ENCODE data around the gene ERAL1. TPM values are rescaled to one million over a fixed set of nuclear protein-coding genes. Genes with fewer than 3 reads are reported as not detected.

Gene ERAL1
- total RNA-seq, 1 experiment from 2014 or later, result 53.7 TPM

DNA sequence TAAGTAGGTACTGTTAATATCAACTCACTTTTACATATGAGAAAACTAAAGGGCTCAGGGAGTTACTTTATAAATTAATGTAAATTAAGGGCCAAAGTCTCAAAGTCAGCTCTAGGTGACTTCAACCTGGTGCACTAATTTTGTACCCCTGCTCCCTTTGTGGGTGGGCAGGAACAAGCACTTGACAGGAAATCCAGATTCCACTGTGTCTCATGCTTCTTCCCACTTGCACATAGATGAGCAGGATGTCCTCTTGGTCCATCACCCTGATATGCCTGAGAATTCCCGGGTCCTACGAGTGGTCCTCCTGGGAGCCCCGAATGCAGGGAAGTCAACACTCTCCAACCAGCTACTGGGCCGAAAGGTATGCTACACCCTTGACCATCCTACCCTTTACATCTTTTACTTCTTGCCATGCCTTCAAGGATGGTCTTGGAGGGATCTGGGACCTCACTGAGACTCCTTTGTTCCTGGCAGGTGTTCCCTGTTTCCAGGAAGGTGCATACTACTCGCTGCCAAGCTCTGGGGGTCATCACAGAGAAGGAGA is 1.3 kb downstream of the ERAL1 start:
- no peaks in the 10 kb centered on the region for H3K4me1 Mint-ChIP-seq (ENCODE audit: insufficient read depth, unreplicated experiment)
- H3K4me3 Mint-ChIP-seq (ENCODE audit: unreplicated experiment), result peak overlapping the region; percentile 90
- peaks cover 45% of the 10 kb centered on the region for H3K36me3 Mint-ChIP-seq (ENCODE audit: insufficient read depth, unreplicated experiment)
- intact Hi-C loops (cut with micrococcal nuclease), result loop anchor here (10.0 kb wide), 1 partner anchor 89 kb away; no protein-coding TSS in a partner anchor
- ChIA-PET POLR2A (interaction anchor here (0.5 to 1.8 kb wide), 9 partner anchors 13 to 328 kb away, joined by 3 to 7 read pairs (median 4); partner anchors contain the start of genes FAM222B and RPL23A), CTCF (interaction anchor here (0.6 to 1.4 kb wide), 5 partner anchors 8 to 92 kb away, joined by 3 to 7 read pairs (median 3); partner anchors contain the start of gene FLOT2)
- BruUV-seq (replicated peaks), result no TSS peak
- DNase-seq (ENCODE audit: unreplicated experiment), result no peak
- H3K9me3 Mint-ChIP-seq (ENCODE audit: unreplicated experiment), result no peaks in the 10 kb centered on the region
- TF ChIP-seq, protein P1, sequence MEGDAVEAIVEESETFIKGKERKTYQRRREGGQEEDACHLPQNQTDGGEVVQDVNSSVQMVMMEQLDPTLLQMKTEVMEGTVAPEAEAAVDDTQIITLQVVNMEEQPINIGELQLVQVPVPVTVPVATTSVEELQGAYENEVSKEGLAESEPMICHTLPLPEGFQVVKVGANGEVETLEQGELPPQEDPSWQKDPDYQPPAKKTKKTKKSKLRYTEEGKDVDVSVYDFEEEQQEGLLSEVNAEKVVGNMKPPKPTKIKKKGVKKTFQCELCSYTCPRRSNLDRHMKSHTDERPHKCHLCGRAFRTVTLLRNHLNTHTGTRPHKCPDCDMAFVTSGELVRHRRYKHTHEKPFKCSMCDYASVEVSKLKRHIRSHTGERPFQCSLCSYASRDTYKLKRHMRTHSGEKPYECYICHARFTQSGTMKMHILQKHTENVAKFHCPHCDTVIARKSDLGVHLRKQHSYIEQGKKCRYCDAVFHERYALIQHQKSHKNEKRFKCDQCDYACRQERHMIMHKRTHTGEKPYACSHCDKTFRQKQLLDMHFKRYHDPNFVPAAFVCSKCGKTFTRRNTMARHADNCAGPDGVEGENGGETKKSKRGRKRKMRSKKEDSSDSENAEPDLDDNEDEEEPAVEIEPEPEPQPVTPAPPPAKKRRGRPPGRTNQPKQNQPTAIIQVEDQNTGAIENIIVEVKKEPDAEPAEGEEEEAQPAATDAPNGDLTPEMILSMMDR (IDR thresholded peaks at IDR 0.05; ENCODE audit: unreplicated experiment), result no peak
- no peaks in the 10 kb centered on the region for H3K27me3 Mint-ChIP-seq (ENCODE audit: insufficient read depth, unreplicated experiment)
- no peak overlapping the region for H3K27ac Mint-ChIP-seq (ENCODE audit: low read depth, unreplicated experiment)

DNA sequence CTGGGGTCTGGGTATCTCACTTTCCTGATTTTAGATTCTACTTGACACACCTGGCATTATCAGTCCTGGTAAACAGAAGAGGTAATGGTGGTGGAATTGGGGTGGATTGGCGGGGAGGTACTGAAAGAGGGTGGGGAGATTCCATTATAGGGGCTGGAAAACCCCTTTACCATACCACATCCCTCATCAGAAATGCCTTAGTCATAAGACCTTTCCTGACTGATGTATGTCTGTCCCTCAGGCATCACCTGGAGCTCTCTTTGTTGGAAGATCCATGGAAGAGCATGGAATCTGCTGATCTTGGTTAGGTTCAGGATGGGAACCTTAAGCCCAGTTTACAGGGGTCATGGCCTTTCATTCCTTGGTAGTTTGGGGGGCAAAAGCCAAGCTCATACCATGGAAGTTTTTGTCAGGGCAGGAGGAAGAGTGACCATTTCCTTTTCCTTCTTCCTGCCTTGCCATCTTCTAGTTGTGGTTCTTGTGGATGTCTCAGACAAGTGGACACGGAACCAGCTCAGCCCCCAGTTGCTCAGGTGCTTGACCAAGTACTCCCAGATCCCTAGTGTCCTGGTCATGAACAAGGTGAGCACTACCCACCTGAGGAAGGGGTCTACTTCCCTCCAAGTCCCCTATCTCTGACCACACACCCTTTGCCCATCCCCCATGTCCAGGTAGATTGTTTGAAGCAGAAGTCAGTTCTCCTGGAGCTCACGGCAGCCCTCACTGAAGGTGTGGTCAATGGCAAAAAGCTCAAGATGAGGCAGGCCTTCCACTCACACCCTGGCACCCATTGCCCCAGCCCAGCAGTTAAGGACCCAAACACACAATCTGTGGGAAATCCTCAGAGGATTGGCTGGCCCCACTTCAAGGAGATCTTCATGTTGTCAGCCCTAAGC is 3.3 kb downstream of the ERAL1 start:
- Mint-ChIP-seq H3K27me3 (ENCODE audit: insufficient read depth, unreplicated experiment) (no peaks in the 10 kb centered on the region), H3K27ac (ENCODE audit: low read depth, unreplicated experiment) (no peak overlapping the region), H3K36me3 (ENCODE audit: insufficient read depth, unreplicated experiment) (peaks cover 51% of the 10 kb centered on the region), H3K4me1 (ENCODE audit: insufficient read depth, unreplicated experiment) (no peaks in the 10 kb centered on the region), H3K4me3 (ENCODE audit: unreplicated experiment) (no peak overlapping the region), H3K9me3 (ENCODE audit: unreplicated experiment) (no peaks in the 10 kb centered on the region)
- ChIA-PET CTCF (interaction anchor here (0.6 to 1.6 kb wide), 2 partner anchors 9 to 95 kb away, joined by 3 to 5 read pairs; no protein-coding TSS in a partner anchor), POLR2A (interaction anchor here (0.6 to 1.8 kb wide), 2 partner anchors 15 to 64 kb away, joined by 3 to 7 read pairs; partner anchors contain the start of gene FAM222B)
- DNase-seq (ENCODE audit: unreplicated experiment), result no peak
- TF ChIP-seq, protein P1 (IDR thresholded peaks at IDR 0.05; ENCODE audit: unreplicated experiment), result no peak
- intact Hi-C loops (cut with micrococcal nuclease), result loop anchor here (10.0 kb wide), 1 partner anchor 87 kb away; no protein-coding TSS in a partner anchor
- no TSS peak for BruUV-seq (replicated peaks)

DNA sequence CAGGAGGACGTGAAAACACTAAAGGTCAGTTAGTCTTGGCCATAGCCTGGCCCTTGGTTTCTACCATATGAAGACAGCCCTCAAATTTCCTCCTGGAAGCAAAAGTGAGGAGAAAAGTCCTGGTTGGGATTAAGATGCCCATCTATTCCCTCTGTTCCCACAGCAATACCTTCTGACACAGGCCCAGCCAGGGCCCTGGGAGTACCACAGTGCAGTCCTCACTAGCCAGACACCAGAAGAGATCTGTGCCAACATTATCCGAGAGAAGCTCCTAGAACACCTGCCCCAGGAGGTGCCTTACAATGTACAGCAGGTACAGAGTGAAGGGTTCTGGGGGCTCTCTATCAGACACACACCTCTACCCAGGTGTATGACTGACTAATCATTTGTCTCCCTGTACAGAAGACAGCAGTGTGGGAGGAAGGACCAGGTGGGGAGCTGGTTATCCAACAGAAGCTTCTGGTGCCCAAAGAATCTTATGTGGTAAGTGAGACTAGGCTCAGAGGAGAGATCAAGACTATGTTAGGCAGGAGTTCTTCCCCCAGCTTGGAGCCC is 4.1 kb downstream of the ERAL1 start:
- no peaks in the 10 kb centered on the region for H3K27me3 Mint-ChIP-seq (ENCODE audit: insufficient read depth, unreplicated experiment)
- no peak overlapping the region for H3K4me3 Mint-ChIP-seq (ENCODE audit: unreplicated experiment)
- POLR2A ChIA-PET, result no interaction called here
- no peaks in the 10 kb centered on the region for H3K9me3 Mint-ChIP-seq (ENCODE audit: unreplicated experiment)
- TF ChIP-seq, protein P1 (IDR thresholded peaks at IDR 0.05; ENCODE audit: unreplicated experiment), result no peak
- intact Hi-C loops (cut with micrococcal nuclease), result loop anchor here (10.0 kb wide), 1 partner anchor 86 kb away; no protein-coding TSS in a partner anchor
- peaks cover 51% of the 10 kb centered on the region for H3K36me3 Mint-ChIP-seq (ENCODE audit: insufficient read depth, unreplicated experiment)
- no peak overlapping the region for H3K27ac Mint-ChIP-seq (ENCODE audit: low read depth, unreplicated experiment)
- no peak for DNase-seq (ENCODE audit: unreplicated experiment)
- no TSS peak for BruUV-seq (replicated peaks)
- CTCF ChIA-PET, result no interaction called here
- no peaks in the 10 kb centered on the region for H3K4me1 Mint-ChIP-seq (ENCODE audit: insufficient read depth, unreplicated experiment)

DNA sequence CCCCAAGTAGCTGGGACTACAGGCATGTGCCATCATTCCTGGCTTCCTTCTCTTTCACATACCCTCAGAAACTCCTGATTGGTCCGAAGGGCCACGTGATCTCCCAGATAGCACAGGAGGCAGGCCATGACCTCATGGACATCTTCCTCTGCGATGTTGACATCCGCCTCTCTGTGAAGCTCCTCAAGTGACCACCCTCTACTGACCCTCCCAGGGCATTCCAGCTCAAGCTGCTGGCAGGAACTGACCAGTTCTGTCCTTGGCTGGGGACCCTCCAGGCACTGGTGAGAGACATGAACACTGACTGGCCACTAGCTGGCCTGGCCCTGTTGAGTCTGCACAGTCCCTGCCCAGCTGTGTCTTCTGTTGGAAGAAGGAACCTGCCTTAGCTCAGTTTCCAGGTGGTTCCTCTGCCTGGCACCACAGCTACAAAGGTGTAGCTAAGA is 5.6 kb downstream of the ERAL1 start:
- Mint-ChIP-seq H3K9me3 (ENCODE audit: unreplicated experiment) (no peaks in the 10 kb centered on the region), H3K27me3 (ENCODE audit: insufficient read depth, unreplicated experiment) (no peaks in the 10 kb centered on the region), H3K36me3 (ENCODE audit: insufficient read depth, unreplicated experiment) (peaks cover 47% of the 10 kb centered on the region), H3K4me3 (ENCODE audit: unreplicated experiment) (no peak overlapping the region), H3K4me1 (ENCODE audit: insufficient read depth, unreplicated experiment) (no peaks in the 10 kb centered on the region), H3K27ac (ENCODE audit: low read depth, unreplicated experiment) (no peak overlapping the region)
- no TSS peak for BruUV-seq (replicated peaks)
- intact Hi-C loops (cut with micrococcal nuclease), result no loop called here
- ChIA-PET POLR2A (interaction anchor here (0.7 to 1.0 kb wide), 3 partner anchors 11 to 18 kb away, joined by 3 to 5 read pairs (median 3); partner anchors contain the start of gene FAM222B), CTCF (no interaction called here)
- TF ChIP-seq, protein P1 (IDR thresholded peaks at IDR 0.05; ENCODE audit: unreplicated experiment), result no peak
- no peak for DNase-seq (ENCODE audit: unreplicated experiment)

Measured in MCF 10A (cell line).